Measurements from ENCODE around the gene LRCOL1. TPM values are rescaled to one million over a fixed set of nuclear protein-coding genes. Genes with fewer than 3 reads are reported as not detected.

LRCOL1 gene
- total RNA-seq, 1 experiment from 2014 or later, result 0.24 TPM

DNA sequence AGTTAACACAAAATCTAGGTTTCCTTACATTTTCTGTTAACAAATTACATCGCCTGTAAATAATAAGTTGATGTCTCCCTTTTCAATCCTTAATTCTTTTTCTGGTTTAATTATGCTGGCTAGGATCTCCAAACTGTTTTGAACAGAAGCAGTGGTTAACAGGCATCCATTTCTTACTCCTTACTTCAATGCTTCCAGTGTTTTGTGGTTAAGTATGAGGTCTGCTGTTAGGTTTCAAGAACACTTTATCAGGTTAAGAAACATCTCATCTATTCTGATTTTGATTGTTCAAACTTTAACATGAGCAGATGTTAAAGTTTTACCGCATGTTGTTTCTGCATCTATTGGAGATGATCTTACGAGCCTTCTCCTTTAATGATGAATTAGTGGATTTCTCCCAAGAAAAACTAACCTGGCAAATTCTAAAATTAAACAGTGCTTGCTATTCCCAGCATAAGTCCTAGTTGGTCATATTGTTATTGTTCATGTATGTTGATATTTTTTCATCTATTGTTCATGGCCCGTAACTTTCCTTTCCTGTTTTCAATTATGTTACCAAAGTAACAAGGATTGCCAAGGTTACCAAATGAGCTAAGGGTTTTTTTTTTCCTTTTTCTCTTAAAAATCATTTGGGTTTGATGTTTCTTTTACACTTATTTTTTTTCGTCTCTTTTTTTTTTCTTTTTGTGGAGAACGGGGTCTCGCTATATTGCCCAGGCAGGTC is 43.3 kb upstream of the LRCOL1 start:
- TF ChIP-seq GTF2I (CRISPR knock-in tag; conservative IDR thresholded peaks at IDR 0.05) (no peak), TP53 (CRISPR knock-in tag; IDR thresholded peaks at IDR 0.05) (no peak), ZNF263 (CRISPR knock-in tag; IDR thresholded peaks at IDR 0.05; ENCODE audit: low read depth) (no peak), TEAD4 (CRISPR knock-in tag; IDR thresholded peaks at IDR 0.05) (no peak), RELA (CRISPR knock-in tag; IDR thresholded peaks at IDR 0.05; ENCODE audit: borderline replicate concordance) (no peak), EMX1 (CRISPR knock-in tag; IDR thresholded peaks at IDR 0.05) (no peak), ZNF138 (CRISPR knock-in tag; conservative IDR thresholded peaks at IDR 0.05) (no peak), FOXP1 (CRISPR knock-in tag; IDR thresholded peaks at IDR 0.05; ENCODE audit: borderline replicate concordance) (no peak), RORB (CRISPR knock-in tag; IDR thresholded peaks at IDR 0.05) (no peak), ZNF423 (CRISPR knock-in tag; IDR thresholded peaks at IDR 0.05) (no peak)
- TF ChIP-seq, protein P1, sequence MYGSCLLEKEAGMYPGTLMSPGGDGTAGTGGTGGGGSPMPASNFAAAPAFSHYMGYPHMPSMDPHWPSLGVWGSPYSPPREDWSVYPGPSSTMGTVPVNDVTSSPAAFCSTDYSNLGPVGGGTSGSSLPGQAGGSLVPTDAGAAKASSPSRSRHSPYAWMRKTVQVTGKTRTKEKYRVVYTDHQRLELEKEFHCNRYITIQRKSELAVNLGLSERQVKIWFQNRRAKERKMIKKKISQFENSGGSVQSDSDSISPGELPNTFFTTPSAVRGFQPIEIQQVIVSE (CRISPR knock-in tag; IDR thresholded peaks at IDR 0.05; ENCODE audit: borderline replicate concordance), result no peak
- TF ChIP-seq, protein P2, sequence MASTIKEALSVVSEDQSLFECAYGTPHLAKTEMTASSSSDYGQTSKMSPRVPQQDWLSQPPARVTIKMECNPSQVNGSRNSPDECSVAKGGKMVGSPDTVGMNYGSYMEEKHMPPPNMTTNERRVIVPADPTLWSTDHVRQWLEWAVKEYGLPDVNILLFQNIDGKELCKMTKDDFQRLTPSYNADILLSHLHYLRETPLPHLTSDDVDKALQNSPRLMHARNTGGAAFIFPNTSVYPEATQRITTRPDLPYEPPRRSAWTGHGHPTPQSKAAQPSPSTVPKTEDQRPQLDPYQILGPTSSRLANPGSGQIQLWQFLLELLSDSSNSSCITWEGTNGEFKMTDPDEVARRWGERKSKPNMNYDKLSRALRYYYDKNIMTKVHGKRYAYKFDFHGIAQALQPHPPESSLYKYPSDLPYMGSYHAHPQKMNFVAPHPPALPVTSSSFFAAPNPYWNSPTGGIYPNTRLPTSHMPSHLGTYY (CRISPR knock-in tag; IDR thresholded peaks at IDR 0.05), result no peak
- TF ChIP-seq, protein P3, sequence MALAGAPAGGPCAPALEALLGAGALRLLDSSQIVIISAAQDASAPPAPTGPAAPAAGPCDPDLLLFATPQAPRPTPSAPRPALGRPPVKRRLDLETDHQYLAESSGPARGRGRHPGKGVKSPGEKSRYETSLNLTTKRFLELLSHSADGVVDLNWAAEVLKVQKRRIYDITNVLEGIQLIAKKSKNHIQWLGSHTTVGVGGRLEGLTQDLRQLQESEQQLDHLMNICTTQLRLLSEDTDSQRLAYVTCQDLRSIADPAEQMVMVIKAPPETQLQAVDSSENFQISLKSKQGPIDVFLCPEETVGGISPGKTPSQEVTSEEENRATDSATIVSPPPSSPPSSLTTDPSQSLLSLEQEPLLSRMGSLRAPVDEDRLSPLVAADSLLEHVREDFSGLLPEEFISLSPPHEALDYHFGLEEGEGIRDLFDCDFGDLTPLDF (CRISPR knock-in tag; IDR thresholded peaks at IDR 0.05), result no peak
- no peak overlapping the region for H3K4me3 Mint-ChIP-seq
- DNase-seq (ENCODE audit: low spot score) (no peak), ATAC-seq (no peak)
- H3K9me3 Mint-ChIP-seq, result no peaks in the 10 kb centered on the region
- no peak overlapping the region for H3K27ac Mint-ChIP-seq
- no peaks in the 10 kb centered on the region for H3K27me3 Mint-ChIP-seq (ENCODE audit: low read depth)
- ChIA-PET POLR2A (no interaction called here), CTCF (no interaction called here)
- no peaks in the 10 kb centered on the region for H3K4me1 Mint-ChIP-seq
- H3K36me3 Mint-ChIP-seq, result peaks cover 71% of the 10 kb centered on the region

DNA sequence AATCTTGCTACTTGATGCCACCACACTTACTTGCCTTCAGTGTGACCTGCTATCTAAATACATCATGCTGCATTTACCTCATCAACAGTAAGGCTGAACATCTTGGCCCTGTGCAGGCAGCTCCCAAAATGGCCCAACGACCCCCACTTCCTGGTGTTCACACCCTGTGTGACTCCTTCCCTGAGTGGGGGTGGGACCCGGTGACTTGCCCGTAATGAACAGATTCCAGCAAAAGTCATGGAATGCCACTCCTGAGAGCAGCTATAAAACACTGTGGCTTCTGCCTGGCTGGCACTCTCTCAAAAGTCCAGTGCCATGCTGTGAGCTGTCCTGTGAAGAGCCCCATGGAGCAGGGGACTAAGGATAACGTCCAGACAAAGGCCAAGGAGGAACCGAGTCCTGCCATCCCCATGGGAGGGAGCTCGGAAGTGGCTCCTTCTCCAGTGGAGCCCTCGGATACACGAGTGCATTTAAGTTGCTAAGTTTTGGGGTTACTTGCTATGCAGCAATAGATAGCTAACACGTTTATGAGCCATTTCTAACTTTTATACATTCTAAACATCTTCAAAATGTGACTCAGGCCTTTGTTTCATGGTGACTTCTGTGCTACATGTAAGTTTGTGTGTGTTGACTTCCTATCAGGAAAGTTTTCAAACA is 41.2 kb upstream of the LRCOL1 start:
- no peaks in the 10 kb centered on the region for H3K9me3 Mint-ChIP-seq
- ChIA-PET CTCF (interaction anchor here (1.8 kb wide), 1 partner anchor 13 kb away, joined by 4 read pairs; no protein-coding TSS in a partner anchor), POLR2A (interaction anchor here (0.7 kb wide), 1 partner anchor 68 kb away, joined by 9 read pairs; no protein-coding TSS in a partner anchor)
- DNase-seq (ENCODE audit: low spot score) (no peak), ATAC-seq (no peak)
- H3K27me3 Mint-ChIP-seq (ENCODE audit: low read depth), result no peaks in the 10 kb centered on the region
- TF ChIP-seq ZNF416 (CRISPR knock-in tag; IDR thresholded peaks at IDR 0.05) (no peak), JUN (CRISPR knock-in tag; IDR thresholded peaks at IDR 0.05) (no peak), NFE2L1 (CRISPR knock-in tag; IDR thresholded peaks at IDR 0.05) (no peak), ZNF263 (CRISPR knock-in tag; IDR thresholded peaks at IDR 0.05; ENCODE audit: low read depth) (no peak)
- TF ChIP-seq, protein P4, sequence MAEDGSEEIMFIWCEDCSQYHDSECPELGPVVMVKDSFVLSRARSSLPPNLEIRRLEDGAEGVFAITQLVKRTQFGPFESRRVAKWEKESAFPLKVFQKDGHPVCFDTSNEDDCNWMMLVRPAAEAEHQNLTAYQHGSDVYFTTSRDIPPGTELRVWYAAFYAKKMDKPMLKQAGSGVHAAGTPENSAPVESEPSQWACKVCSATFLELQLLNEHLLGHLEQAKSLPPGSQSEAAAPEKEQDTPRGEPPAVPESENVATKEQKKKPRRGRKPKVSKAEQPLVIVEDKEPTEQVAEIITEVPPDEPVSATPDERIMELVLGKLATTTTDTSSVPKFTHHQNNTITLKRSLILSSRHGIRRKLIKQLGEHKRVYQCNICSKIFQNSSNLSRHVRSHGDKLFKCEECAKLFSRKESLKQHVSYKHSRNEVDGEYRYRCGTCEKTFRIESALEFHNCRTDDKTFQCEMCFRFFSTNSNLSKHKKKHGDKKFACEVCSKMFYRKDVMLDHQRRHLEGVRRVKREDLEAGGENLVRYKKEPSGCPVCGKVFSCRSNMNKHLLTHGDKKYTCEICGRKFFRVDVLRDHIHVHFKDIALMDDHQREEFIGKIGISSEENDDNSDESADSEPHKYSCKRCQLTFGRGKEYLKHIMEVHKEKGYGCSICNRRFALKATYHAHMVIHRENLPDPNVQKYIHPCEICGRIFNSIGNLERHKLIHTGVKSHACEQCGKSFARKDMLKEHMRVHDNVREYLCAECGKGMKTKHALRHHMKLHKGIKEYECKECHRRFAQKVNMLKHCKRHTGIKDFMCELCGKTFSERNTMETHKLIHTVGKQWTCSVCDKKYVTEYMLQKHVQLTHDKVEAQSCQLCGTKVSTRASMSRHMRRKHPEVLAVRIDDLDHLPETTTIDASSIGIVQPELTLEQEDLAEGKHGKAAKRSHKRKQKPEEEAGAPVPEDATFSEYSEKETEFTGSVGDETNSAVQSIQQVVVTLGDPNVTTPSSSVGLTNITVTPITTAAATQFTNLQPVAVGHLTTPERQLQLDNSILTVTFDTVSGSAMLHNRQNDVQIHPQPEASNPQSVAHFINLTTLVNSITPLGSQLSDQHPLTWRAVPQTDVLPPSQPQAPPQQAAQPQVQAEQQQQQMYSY (CRISPR knock-in tag; IDR thresholded peaks at IDR 0.05), result no peak
- H3K36me3 Mint-ChIP-seq, result peaks cover 69% of the 10 kb centered on the region
- H3K4me3 Mint-ChIP-seq, result no peak overlapping the region
- H3K4me1 Mint-ChIP-seq, result no peaks in the 10 kb centered on the region
- H3K27ac Mint-ChIP-seq, result no peak overlapping the region; the same call in 1 of the 2 replicates
